Stimulated activated CD8-positive, alpha-beta memory T cell treated with anti-CD3 and anti-CD28 coated beads, Interleukin-4, amount 100 ng/mL, for 1 hour (primary cell): ENCODE measurements around the gene CLDN6.
"Not testable (repeated sequence)": the region's sequence is repeated elsewhere in the genome, so short reads cannot be mapped to it uniquely, and the experiment has no call there.

Experiments used
- DNase-seq, 2 donors: peaks; one replicate each; pipeline ENCODE4 v3.0.0-alpha.2; 2020; ENCODE audit warnings: low read depth in 2 of 2, low spot score in 1 of 2

CLDN6 gene, protein sequence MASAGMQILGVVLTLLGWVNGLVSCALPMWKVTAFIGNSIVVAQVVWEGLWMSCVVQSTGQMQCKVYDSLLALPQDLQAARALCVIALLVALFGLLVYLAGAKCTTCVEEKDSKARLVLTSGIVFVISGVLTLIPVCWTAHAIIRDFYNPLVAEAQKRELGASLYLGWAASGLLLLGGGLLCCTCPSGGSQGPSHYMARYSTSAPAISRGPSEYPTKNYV

DNA sequence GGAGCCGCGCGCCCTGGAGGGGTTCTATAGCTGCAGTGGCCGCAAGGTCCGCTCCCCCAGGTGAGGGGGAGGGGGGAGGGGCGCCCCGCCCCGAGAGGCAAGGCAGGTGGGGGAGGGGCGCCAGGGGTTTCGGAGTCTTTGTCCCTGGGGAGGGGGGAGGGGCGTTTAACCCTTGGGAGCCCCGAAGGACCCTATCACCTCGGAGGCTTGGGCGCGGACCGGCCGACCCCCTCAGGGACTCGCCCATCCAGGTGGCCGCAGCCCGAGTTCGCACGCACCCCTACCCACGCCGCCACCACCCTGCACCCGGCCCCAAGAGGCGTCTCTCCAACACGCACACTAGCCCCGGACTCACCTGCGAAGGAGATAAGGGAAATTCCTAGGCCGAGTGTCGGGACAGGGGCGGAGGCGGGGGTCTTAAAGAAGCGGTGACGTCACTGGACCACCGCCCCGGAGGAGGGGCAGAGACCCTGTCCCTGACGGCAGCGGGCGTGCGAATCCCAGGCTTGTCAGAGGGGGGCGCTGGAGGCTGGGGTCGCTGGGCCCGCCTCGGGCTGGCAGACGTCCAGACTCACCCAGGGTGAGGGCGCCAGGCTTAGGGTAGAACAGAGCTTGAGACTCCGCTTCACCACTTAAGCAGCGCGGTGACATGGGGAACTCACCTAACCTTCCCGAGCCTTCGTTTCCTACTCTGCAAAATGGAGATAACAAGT lies at the start of gene CLDN6:
Gene CLDN6, minus strand, starts transcription at position 390 of the 713 bp plus-strand sequence. CDS start 2,162 bp downstream, outside the sequence.
- DNase-seq, result no peak

DNA sequence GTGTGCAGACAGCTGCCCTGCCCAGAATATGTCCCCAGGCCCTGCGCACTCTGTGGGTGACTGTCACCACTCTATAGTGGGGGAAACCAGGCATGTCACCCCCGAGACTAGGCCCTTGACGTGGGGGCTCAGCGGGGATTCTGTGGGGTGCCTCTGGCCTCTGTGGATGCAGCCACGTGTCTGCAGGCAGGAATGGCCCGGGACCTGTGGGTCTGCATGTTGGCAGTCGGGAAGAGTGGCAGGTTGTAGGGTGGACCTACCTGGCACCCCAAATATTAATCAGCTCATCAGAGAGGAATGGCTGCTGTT lies 48.4 kb upstream of the CLDN6 start:
- DNase-seq, result no peak

DNA sequence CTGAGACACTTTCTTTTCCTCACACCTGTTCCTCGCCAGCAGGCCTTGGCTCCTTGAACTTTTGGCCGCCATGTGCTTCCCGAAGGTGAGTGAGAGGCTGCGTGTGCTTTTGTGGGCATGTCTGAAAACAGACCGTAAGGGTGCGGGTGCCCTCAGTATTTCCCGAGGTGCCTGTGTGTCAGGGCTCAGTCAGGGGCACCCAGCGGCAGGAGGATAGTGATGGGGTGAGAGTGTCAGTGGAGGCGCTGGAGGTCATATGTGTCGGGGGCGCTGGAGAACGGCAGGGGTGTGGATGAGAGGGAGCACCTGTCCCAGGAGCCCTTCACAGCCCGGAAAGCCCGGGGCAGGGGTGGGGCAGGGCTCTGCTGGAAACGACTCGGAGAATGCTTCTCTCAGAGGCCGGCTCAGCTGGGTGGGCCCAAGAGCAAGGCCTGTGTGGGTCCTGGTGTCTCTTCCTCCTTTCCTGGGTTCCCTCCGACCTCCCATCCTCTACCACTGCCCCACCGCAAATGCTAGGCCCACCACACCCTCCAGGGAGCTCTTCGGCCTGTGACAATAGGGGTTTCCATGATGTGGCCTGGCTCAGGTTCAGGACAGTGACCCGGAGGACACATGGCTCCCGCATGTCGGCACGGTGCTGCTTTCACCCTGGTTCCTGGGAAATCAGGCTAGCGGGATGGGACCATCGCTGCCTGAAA lies 47.9 kb upstream of the CLDN6 start:
- DNase-seq, result no peak

DNA sequence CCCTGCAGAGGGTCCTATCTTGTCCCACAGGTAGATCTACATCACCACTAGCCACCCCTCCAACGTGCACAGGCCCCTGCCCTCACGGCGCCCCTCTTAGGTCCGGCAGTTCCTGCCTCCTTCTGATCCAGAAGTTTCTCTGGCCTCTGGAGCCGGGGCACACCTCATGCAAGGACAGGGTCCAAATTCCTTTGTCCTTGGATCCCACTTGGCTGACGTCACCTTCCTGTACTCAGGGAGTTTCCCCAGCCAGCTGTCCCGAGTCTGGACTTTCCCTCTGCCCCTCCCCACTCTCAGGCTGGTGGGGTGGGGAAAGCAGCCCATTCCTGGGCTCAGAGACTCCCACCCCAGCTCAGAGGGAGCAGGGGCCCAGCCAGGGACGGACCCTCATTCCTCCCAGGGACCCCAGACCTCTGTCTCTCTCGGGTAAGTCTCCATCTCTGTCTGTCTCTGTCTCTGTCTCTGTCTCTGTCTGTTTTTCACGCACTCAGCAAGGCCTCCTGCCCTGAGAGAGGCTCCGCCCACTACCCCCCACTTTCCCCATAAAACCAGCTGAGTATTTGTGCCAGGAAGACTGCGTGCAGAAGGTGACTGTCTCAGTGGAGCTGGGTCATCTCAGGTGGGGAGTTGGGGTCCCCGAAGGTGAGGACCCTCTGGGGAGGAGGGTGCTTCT lies 47.2 kb upstream of the CLDN6 start, which contains the start of gene IL32:
Gene IL32, plus strand, starts transcription at position 572 of the 673 bp plus-strand sequence. CDS start 172 bp downstream, outside the sequence.
- DNase-seq, result peak in 1 of 2 donors; percentile 41

DNA sequence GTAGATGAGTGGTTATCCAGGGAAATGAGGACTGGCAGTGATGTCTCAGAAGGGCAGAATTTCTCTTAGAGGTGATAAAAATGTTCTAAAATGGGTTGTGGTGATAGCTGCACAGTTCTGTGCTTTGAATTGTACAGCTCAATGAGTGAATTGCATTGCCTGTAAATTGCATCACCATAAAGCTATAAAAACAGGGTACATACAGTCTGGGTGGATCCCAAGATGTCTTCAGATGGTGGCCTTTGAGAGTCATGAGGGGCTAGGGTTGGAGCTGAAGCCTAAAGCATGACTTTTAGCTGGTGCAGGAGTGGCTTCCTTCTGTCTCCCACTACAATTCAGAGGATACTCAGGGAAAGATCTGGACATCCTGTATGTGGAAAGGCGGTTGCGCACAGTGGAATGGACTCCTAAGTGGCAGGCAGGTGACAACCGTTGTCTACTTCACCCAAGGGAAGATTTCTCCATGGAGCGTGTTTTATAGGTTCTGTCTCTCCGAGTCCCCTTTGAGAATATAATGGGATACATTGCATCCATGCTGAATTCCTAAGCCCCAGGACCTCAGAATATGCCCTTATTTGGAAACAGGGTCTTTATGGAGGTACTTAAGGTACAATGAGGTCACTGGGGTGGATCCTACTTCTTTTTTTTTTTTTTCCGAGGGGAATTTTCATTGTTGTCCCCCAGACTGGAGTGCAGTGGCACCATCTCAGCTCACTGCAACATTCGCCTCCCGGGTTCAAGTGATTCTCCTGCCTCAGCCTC lies 45.8 kb upstream of the CLDN6 start:
- no peak for DNase-seq

DNA sequence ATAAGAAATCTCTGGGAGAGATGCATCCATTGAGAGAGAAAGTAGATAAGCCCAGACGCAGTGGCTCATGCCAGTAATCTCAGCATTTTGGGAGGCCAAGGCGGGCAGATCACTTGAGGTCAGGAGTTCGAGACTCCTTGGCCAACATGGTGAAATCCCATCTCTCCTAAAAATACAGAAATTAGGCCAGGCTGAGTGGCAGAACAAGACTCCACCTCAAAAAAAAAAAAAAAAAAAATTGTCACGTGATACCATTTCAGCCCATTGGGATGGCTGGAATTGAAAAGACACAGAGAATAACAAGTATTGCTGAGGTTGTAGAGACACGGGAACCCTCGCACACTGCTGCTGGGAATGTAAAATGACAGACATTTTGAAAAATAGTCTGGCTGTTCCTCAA lies 44.6 kb upstream of the CLDN6 start:
- DNase-seq, result no peak

DNA sequence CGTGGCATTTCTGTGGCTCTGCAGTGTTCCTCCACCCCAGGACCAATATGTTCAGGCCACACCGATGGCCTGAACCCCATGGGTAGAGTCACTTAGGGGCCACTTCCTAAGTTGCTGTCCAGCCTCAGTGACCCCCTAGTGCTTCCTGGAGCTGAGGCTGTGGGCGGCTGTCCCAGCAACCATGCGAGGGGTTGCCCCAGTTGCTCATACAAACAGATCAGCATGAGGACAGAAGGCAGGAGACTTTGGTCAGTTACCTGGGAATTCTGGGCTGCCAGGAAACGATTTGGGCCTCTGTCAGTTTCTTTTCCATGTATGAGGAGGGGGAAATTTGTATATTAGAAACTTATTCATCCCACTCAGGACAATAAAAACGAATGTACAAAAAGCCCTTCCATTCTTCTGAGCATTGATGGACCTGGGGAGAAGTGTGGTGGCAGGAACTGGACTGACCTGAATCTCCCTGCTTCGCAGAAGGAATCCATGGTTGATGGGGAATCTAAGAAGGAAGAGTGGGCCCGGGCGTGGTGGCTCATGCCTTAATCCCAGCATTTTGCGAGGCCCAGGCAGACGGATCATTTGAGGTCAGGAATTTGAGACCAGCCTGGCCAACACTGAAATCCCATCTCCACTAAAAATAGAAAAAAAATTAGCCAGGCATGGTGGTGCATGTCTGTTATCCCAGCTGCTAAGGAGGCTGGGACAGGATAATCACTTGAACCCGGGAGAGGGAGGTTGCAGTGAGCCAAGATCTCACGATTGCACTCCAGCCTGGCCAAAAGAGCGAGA lies 42.5 kb upstream of the CLDN6 start:
- no peak for DNase-seq

DNA sequence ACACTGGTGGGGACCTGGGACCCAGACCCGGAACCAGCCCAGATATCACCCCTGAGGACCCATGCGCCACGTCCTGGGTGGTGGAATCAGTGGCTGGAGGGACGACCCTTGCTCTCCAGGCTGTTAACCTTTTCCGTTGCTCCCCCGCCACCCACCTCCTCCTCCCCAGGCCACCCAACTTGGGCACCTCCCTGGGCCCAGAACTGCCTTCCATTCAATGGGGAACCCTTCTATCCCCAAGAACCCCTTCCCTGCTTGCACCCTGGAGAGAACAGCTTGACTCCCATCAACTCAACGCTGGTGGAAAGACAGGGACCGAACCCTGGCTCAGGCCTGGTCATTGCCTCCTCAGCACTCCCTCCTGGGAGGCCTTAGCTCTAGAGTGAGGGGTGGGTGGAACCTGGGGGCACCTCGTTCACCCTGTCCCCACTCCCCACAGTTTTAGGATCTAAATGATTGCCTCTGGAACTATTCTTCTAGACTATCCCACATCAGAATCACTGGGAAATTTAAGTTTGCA lies 41.8 kb upstream of the CLDN6 start:
- DNase-seq, result no peak

DNA sequence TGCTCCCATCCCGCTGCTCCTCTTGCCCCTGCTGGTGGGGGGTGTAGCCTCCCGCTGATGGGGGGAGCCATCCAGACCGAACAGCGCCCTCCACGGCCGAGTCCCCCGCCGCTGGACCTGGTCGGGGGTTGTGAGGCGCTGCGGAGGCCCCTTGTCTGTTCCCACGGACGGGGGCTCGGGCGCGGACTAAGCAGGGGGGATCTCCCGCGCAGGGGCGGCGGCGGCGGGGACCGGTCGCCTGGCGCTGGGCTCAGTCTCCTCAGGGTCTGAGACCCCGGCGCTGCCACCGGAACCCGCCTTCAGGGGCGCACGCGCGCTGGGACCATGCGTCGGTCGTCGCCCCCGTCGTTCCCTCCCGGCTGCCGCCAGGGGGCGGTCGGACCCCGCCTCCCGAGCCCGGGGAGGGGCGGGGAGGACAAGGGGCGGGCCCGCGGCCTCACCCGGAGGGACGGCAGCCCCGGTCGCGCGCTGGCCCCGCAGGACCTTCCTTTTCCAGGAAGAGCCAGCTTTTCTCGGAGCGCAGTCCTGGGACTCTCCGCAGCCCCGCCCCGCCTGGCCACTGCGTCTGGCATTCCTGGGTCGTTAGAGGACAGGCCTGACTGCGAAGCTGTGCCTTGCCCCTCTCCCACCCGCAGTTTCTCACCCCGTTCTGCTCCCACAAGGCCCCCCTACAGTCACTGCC lies 41.2 kb upstream of the CLDN6 start:
- peak; percentile 71 to 74 for DNase-seq

DNA sequence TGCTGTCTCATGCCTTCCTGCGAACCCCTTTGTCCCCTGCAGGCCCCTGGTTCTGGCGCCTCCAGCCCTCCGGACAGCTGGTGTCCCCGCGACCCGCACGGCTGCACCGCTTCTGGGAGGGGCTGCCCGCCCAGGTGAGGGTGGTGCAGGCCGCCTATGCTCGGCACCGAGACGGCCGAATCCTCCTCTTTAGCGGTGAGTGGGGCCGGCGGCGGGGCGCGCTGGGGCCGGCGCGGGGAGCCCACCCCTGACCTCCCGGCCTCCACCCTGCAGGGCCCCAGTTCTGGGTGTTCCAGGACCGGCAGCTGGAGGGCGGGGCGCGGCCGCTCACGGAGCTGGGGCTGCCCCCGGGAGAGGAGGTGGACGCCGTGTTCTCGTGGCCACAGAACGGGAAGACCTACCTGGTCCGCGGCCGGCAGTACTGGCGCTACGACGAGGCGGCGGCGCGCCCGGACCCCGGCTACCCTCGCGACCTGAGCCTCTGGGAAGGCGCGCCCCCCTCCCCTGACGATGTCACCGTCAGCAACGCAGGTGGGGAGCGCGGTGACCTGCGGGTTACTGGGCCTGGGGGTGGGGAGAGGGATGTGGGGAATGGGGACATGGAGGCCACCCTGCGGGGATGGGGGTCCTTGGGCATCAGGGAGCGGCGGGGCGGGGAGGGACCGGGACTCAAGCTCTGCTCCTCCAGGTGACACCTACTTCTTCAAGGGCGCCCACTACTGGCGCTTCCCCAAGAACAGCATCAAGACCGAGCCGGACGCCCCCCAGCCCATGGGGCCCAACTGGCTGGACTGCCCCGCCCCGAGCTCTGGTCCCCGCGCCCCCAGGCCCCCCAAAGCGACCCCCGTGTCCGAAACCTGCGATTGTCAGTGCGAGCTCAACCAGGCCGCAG lies 40.4 kb upstream of the CLDN6 start:
- DNase-seq, result no peak

DNA sequence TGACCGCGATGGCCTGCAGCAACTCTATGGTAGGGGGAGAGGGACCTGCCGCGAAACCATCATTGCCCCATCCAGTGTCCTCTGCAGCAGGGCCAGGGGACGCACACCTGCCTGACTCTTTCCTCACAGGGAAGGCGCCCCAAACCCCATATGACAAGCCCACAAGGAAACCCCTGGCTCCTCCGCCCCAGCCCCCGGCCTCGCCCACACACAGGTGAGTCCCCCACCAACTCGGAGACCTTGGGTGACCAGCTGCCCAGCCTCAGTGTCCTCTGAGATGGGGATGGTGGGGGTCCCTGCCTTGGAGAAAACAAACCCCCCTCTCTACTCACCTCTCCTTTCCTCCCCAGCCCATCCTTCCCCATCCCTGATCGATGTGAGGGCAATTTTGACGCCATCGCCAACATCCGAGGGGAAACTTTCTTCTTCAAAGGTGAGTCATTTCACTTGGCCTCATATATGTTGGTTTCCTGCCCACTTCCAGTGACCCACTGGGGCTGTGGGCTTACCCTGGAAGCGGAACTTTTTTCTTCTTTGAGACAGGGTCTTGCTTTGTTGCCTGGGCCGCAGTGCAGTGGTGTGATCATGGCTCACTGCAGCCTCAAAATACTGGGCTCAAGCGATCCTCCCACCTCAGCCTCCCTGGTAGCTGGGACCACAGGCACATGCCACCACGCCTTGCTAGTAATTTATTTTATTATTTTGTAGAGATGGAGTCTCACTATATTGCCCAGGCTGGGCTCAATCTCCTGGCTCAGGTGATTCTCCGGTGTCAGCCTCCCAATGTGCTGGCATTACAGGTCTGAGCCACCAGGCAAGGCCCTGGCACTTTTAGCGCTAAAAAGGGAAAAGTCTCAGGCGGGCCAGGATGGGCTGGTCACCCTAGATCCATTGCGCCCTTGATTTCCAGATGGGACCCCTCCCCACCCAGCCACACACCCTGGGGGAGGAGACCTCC lies 39.5 kb upstream of the CLDN6 start:
- DNase-seq, result no peak

DNA sequence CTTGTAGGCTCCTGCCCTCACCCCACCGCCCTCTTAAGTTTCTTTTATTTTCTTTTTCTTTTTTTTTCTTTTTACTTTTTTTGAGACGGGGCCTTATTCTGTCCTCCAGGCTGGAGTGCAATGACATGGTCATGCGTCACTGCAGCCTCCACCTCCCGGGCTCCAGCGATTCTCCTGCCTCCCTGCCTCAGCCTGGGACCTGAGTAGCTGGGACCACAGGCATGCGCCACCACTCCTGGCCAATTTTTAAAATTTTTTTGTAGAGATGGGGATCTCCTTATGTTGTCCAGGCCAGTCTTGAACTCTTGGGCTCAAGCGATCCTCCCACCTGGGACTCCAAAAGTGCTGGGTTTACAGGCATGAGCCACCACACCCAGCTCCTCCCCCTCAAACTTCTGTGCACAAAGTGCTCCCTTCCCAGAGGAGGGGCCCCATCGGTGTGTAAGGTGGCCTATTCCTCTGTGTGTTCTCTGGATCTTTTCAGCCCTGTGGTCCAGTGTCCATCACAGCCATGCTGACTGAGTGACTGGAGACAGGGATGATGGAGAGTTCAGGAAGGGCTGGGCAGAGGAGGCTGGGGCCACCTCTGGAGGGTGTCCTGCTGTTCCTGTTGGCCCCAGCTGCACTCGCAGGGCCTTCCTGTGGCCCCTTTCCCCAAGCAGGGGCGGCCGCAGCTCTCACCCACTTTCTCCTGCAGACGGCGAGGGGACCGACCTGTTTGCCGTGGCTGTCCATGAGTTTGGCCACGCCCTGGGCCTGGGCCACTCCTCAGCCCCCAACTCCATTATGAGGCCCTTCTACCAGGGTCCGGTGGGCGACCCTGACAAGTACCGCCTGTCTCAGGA lies 38.6 kb upstream of the CLDN6 start:
- DNase-seq, result no peak

DNA sequence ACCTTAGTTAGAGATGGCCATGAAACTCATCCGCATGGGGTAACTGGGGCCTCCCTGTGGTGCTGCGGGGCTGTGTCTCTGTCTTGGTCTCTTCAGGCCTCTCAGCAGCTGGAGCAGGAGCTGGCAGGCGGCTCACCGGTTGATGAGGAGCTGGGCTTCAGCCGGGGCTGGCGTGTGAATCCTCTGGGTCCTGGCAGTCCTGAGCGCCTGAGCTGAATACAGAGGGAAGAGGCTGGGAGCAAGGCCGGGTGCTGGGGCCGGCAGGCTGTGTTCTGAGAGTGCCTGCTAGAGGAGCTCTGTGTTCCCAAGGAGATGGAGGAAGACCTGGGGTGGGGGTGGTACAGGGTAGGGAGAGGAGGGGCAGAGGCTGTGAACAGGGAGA lies 37.7 kb upstream of the CLDN6 start:
- DNase-seq, result not testable (repeated sequence)

DNA sequence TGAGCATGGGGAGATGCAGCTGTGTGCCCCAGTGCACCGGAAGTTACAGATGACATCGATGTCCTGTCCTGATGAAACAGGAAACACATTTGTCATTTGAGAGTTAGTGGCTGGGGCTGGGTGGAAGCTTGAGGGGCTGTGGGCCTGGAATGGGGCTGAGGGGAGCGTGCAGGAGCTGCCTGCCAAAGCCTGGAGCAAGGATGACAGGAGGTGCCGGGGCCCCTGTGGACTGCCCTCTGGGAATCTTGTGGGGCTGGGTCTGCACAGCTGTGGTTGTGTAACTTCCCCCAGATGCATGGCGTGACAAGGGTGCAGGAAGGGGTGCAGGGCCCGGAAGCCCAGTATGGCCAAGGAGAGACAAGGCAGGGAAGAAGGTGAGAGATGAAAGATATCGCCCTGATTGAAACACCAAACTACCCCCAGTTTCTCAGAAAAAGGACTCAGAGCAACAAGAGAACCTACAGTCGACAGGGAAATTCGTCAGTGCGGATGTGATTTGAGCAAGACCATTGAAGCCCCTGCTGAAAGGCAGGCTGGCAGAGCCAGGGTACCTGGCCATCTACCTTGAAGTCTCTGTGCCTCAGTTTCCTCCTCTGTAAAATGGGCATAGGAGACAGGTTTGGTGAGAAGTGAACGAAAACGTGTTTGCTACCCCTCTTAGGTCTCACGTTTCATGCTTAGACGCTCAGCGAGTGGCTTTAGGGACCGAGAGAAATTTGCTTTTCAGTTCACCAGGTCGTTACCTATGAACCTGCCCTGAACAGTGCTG lies 37.2 kb upstream of the CLDN6 start:
- DNase-seq, result no peak

DNA sequence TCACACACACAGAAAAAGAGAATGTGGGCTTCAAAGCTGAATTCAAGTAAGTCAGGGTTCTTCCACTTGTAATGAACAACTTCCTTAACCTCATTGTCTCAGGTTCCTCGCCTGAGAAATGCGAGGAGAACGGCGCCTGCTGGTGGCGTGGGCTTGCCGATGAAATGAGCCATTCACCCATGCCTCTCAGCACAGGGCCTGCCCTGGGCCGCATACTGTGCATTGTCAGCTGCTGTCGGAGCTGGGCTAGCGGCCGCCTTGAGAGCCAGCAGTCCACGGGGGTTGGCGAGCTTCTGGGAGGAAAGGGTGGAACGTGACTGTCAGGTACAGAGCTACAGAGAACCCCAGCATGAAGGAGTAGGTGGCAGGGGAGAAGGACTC lies 35.3 kb upstream of the CLDN6 start:
- not testable (repeated sequence) for DNase-seq
